Fibroblast of lung (primary cell): ENCODE data around the gene RTN1. TPM values are rescaled to one million over a fixed set of nuclear protein-coding genes. Genes with fewer than 3 reads are reported as not detected.

Experiments
- DNase-seq, 2 donors: peaks; one replicate each; pipeline versions ENCODE4 v3.0.0 to v3.0.0-alpha.2; 2010; ENCODE audit warnings: low read depth in 2 of 2
- H2AFZ ChIP-seq: 2 replicates; pipeline ENCODE4 v1.5.1; 2012; ENCODE audit warnings: low read length, control low read depth, inconsistent platforms
- H3K27ac ChIP-seq: 2 replicates; pipeline ENCODE4 v1.5.1; 2011; ENCODE audit warnings: low read length, control low read depth; ENCODE audit not compliant: insufficient read depth
- H3K27me3 ChIP-seq: 2 replicates; pipeline ENCODE4 v1.5.1; 2011; ENCODE audit warnings: mild to moderate bottlenecking, low read length; ENCODE audit not compliant: control insufficient read depth, insufficient read depth
- H3K36me3 ChIP-seq: 2 replicates; pipeline ENCODE4 v1.5.1; 2011; ENCODE audit warnings: low read length; ENCODE audit not compliant: control insufficient read depth, insufficient read depth
- H3K4me1 ChIP-seq: 2 replicates; pipeline ENCODE4 v1.5.1; 2011; ENCODE audit warnings: low read length; ENCODE audit not compliant: control insufficient read depth, insufficient read depth; ENCODE audit errors: extremely low read depth
- H3K4me2 ChIP-seq: 2 replicates; pipeline ENCODE4 v1.5.1; 2011; ENCODE audit warnings: low read length, control low read depth; ENCODE audit not compliant: insufficient read depth; ENCODE audit errors: extremely low read depth
- H3K4me3 ChIP-seq, 4 experiments: fragments of 200-600 bp in 1 of 4; sonication (generic) in 1 of 4; replicated peaks in 1 of 4; 2 replicates each; pipeline ENCODE4 v1.5.1; 2011 to 2016; ENCODE audit warnings: low read length in 4 of 4, low read depth in 3 of 4, mild to moderate bottlenecking in 3 of 4, control low read depth in 2 of 4, inconsistent platforms in 1 of 4, mixed read lengths in 1 of 4; ENCODE audit not compliant: insufficient read depth in 1 of 4; ENCODE audit errors: control extremely low read depth in 1 of 4
- H3K79me2 ChIP-seq: 2 replicates; pipeline ENCODE4 v1.5.1; 2012; ENCODE audit warnings: mild to moderate bottlenecking, low read length, inconsistent platforms; ENCODE audit not compliant: control insufficient read depth, insufficient read depth
- H3K9ac ChIP-seq: 2 replicates; pipeline ENCODE4 v1.5.1; 2011; ENCODE audit warnings: mild to moderate bottlenecking, low read length, control low read depth; ENCODE audit not compliant: insufficient read depth
- H3K9me3 ChIP-seq: 2 replicates; pipeline ENCODE4 v1.5.1; 2012; ENCODE audit warnings: low read depth, low read length; ENCODE audit not compliant: control insufficient read depth, insufficient read depth
- H4K20me1 ChIP-seq: 2 replicates; pipeline ENCODE4 v1.5.1; 2011; ENCODE audit warnings: low read length; ENCODE audit not compliant: control insufficient read depth, insufficient read depth; ENCODE audit errors: extremely low read depth
- EZH2 ChIP-seq: IDR thresholded peaks from 2 replicates; pipeline ENCODE4 v1.5.1; 2012; ENCODE audit warnings: low read length, control low read depth, mild to moderate bottlenecking; ENCODE audit errors: missing control alignments
- polyA plus RNA-seq, 2 donors: library from polyadenylated mRNA; depleted of rRNA in 1 of 2; stranded (reverse) in 1 of 2; unstranded in 1 of 2; fragments of >200 nt; gene quantifications; 2 replicates each; pipeline ENCODE4 v1.2.1, GENCODE V29; 2011 to 2012; ENCODE audit warnings: missing spikeins in 1 of 2
- total RNA-seq: library from RNA; depleted of rRNA; stranded (reverse); fragments of >200 nt; gene quantifications from 2 replicates; pipeline ENCODE4 v1.2.1, GENCODE V29; 2014
- TF ChIP-seq, protein P1 (sequence below), 2 donors: IDR thresholded peaks in 1 of 2; conservative IDR thresholded peaks in 1 of 2; 1 replicate in 1 of 2; 2 replicates in 1 of 2; pipeline ENCODE4 v1.5.1; 2011 to 2012; ENCODE audit warnings: low read length in 2 of 2, control low read depth in 1 of 2, inconsistent platforms in 1 of 2, low read depth in 1 of 2, mild to moderate bottlenecking in 1 of 2

The RTN1 gene
- total and polyA plus RNA-seq, 2 donors (not counting 1 experiment from before 2014, with no cell fraction given), result 0.17 to 0.92 TPM

DNA sequence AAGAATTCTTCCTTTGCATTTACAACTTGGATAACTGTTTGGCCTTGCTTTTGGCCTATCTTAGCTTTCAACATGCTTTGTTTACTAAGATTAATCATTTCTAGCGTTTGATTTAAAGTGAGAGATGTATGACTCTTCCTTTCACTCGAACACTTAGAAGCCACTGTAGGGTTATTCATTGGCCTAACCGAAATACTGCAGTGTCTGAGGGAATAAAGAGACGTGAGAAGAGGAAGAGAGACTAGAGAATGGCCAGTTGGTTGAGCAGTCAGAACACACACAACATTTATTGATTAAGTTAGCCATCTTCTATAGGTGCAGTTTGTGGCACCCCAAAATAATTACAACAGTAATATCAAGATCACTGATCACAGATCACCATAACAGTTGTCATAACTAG is 231.7 kb downstream of the RTN1 start:
- Histone ChIP-seq H3K9ac (no peak overlapping the region), H3K4me3 (no peak overlapping the region), H3K79me2 (no peaks in the 10 kb centered on the region), H4K20me1 (no peaks in the 10 kb centered on the region), H2AFZ (no peak overlapping the region), H3K4me1 (no peaks in the 10 kb centered on the region), H3K36me3 (no peaks in the 10 kb centered on the region), H3K27me3 (no peaks in the 10 kb centered on the region), H3K9me3 (no peaks in the 10 kb centered on the region), H3K27ac (no peak overlapping the region), H3K4me2 (no peak overlapping the region)
- no peak for DNase-seq
- TF ChIP-seq, protein P1, sequence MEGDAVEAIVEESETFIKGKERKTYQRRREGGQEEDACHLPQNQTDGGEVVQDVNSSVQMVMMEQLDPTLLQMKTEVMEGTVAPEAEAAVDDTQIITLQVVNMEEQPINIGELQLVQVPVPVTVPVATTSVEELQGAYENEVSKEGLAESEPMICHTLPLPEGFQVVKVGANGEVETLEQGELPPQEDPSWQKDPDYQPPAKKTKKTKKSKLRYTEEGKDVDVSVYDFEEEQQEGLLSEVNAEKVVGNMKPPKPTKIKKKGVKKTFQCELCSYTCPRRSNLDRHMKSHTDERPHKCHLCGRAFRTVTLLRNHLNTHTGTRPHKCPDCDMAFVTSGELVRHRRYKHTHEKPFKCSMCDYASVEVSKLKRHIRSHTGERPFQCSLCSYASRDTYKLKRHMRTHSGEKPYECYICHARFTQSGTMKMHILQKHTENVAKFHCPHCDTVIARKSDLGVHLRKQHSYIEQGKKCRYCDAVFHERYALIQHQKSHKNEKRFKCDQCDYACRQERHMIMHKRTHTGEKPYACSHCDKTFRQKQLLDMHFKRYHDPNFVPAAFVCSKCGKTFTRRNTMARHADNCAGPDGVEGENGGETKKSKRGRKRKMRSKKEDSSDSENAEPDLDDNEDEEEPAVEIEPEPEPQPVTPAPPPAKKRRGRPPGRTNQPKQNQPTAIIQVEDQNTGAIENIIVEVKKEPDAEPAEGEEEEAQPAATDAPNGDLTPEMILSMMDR (conservative IDR thresholded peaks at IDR 0.05 in 1 of 2, IDR thresholded peaks at IDR 0.05 in 1 of 2; ENCODE audit: low read depth in 1 of 2, low read length in 2 of 2), result no peak
- no peak for TF ChIP-seq EZH2

DNA sequence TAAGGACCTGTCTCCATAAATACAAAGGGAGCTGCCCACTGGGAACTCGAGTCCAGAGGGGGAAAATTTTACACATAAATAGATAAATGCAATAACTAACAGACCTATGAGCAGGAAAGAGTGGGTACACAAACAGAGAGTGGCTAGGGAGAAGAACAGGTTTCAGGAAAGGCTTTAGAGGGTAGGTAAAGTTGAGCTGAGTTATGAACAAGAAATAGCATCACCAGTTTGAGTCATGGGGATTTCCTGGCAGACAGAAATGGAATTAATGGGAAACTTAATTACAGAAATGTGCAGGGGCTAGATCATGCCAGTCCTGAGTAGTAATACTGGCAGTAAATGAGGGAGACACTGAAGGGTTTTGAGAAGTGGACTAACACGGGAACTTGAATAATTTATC is 236.0 kb downstream of the RTN1 start:
- Histone ChIP-seq H3K36me3 (no peaks in the 10 kb centered on the region), H3K4me2 (no peak overlapping the region), H3K4me3 (no peak overlapping the region), H3K79me2 (no peaks in the 10 kb centered on the region), H3K27ac (no peak overlapping the region), H4K20me1 (no peaks in the 10 kb centered on the region), H3K9ac (no peak overlapping the region), H2AFZ (no peak overlapping the region), H3K9me3 (no peaks in the 10 kb centered on the region), H3K27me3 (peaks cover 2% of the 10 kb centered on the region), H3K4me1 (no peaks in the 10 kb centered on the region)
- DNase-seq, result no peak
- TF ChIP-seq, protein P1 (conservative IDR thresholded peaks at IDR 0.05 in 1 of 2, IDR thresholded peaks at IDR 0.05 in 1 of 2; ENCODE audit: low read depth in 1 of 2, low read length in 2 of 2), result no peak
- TF ChIP-seq EZH2, result no peak

DNA sequence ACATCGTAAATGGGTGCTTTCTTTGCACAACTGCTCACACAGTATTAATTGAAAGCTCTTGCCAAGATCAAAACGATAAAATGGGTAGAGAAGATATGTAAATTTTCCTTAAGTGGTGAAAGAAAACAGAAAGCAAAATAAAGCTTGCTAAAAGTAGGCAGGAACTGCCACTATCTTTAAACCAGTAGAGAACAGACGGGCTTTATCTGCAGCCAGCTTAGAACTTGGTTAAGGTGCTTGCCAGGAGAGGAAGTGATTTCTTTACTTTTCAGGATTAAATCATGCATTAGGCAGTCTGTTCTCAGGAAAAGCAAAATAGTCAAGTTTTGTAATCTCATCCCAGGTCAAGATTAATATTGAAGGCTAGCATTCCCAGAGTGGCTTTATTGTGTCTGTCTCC is 237.1 kb downstream of the RTN1 start:
- Histone ChIP-seq H3K27me3 (peaks cover 2% of the 10 kb centered on the region), H3K9ac (no peak overlapping the region)
- no peak for DNase-seq

More for the DNA sequence above, 237.1 kb downstream of the RTN1 start:
- Histone ChIP-seq H3K4me3 (no peak overlapping the region), H3K79me2 (no peaks in the 10 kb centered on the region), H3K36me3 (no peaks in the 10 kb centered on the region), H3K4me1 (no peaks in the 10 kb centered on the region), H3K27ac (no peak overlapping the region), H4K20me1 (no peaks in the 10 kb centered on the region), H2AFZ (no peak overlapping the region), H3K4me2 (no peak overlapping the region), H3K9me3 (no peaks in the 10 kb centered on the region)
- no peak for TF ChIP-seq EZH2
- TF ChIP-seq, protein P1 (conservative IDR thresholded peaks at IDR 0.05 in 1 of 2, IDR thresholded peaks at IDR 0.05 in 1 of 2; ENCODE audit: low read depth in 1 of 2, low read length in 2 of 2), result no peak
